GM21529 (cell line): ENCODE data around the gene IRS2.
"Not testable (repeated sequence)": the region's sequence is repeated elsewhere in the genome, so short reads cannot be mapped to it uniquely, and the experiment has no call there.

Experiments
- ATAC-seq: cut with Tn5 transposase; IDR thresholded peaks from one replicate; pipeline ENCODE4 v1.9.1; 2021; ENCODE audit not compliant: unreplicated experiment

IRS2 gene

DNA sequence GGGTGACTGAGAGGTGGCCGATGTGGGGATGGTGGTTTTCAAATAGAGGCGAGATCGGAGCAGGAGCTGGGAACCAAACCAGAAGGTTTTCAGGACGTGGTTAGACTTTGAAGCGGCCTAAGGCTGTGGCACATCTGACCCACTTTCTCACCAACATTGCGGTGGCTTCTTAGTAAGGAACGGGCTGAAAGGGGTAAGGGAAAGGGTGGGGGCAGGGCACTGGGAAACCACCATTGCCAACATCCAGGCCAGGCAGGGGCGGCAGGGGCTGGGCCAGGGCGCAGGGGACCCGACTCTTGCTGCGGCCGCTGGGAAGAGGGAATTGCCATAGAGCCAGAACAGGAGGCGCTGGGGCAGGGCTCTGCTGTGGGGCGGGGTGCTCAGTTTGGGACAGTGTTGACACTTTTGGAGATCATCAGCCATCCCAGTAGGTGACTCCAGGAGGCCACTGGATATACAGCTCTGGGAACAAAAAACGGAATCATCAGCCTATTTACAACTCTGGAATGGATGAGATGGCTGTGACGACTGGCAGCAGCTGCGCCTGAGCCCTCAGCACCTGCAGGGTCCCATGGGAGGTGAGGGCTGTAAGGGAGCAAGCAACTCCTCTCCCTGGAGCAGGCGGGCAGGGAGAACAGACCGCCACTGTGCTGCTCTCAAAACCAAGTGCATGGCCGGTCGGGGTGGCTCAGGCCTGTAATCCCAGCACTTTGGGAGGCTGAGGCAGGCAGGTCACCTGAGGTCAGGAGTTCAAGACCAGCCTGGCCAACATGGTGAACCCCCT is 52.2 kb downstream of the IRS2 start:
- ATAC-seq: no peak

- ATAC-seq: no peak
Observed at GRCh38 chr13:109733550-109733949, 52.8 kb downstream of the IRS2 start.

GRCh38 chr13:109732470-109733170 is 53.8 kb downstream of the IRS2 start:
- not testable (repeated sequence) for ATAC-seq

GRCh38 chr13:109730812-109731335 is 55.5 kb downstream of the IRS2 start:
- ATAC-seq: no peak

DNA sequence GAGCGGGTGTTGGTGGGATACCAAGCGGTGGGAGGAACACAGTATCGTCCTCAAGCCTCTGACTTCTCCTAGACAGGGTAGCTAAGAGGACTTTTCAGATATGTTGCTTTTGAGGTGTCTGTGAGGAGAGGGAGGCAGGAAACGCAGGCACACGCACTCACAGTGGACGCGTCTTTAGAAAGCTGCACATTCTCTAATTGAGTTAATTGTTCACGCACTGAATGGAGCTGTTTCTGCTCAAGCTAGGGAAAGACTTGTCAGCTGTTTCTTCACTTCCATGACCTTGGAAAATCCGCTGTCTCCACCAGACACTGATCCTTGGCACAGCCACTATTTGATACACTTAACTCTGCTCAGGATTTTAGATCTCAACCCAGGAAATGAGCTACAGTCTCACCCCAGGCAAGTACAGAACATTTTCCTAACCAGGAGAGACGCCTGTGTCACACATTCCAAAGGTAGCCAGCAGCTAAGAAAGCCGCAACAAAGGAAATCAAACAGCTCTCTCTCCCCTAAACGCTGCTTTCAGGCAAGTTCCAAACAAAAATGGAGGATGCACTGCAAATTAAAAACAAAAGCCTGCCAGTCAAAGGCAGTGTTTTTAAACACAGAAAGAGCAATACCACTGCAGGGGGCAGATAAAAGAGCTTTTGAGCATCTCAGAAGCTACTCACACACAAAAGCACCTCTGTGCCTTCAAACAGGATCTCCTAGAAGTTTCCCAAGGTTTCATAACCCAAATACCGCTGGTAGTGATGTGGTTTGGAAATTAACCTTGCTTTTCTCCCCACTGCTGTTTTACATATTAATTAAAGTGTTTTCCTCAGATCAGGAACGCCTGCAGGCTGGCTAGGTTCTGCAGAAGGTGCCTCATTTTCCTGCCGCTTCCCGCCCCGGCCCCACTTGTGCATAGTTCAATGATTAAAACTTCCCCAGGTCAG is 57.3 kb downstream of the IRS2 start:
- no peak for ATAC-seq

GRCh38 chr13:109728061-109728460 is 58.3 kb downstream of the IRS2 start:
- ATAC-seq: no peak

- no peak for ATAC-seq
Observed at GRCh38 chr13:109727251-109727650, 59.1 kb downstream of the IRS2 start.

DNA sequence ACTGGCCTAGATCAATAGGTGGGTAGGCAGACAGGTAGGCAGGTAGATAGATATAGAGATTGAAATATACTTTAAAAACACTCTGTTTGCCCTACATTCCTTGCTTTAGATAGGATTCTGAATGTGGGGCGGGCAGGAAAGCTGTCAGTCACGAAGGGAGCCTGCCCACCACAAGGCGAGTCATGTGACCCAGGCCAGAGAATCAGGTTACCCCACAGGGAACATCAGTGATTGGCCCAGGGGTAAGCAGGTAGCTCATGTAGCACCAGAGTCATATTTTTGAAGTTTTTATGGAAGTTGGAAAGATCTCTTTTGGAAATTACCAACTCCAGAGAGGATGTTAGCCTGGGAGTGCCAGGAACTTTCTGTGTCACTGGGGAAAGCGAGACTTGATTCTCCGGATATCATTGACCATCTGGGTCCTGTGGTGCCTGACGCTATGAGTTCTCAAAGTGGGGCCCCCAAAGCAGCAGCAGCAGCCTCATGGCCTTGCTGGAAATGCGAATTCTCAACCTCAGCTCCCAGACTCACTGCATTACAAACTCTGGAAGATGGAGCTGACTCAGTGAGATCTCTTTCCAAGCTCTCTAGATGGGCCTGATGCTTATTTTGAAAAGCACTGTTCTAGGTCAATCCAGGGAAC is 60.3 kb downstream of the IRS2 start:
- no peak for ATAC-seq

DNA sequence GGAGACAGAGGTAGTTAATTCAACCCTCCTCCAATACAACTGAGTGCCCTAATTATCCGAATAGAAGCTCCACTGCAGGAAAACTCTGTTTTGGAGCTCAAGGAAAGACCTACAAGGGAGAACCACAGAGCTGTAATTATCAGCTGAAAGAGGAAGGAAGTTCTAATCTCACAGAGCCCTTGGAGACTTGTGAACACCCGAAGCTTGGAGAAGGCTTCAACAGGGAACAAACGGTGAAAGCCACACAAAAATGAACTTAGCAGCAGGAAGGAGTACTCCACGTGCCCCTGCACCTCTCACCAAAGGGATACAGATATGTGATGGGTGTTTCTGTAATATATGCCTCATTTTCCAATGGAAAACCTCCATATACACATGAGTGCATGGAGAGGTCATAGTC is 61.1 kb downstream of the IRS2 start:
- no peak for ATAC-seq

- ATAC-seq: no peak
Observed at GRCh38 chr13:109724603-109725002, 61.8 kb downstream of the IRS2 start.

DNA sequence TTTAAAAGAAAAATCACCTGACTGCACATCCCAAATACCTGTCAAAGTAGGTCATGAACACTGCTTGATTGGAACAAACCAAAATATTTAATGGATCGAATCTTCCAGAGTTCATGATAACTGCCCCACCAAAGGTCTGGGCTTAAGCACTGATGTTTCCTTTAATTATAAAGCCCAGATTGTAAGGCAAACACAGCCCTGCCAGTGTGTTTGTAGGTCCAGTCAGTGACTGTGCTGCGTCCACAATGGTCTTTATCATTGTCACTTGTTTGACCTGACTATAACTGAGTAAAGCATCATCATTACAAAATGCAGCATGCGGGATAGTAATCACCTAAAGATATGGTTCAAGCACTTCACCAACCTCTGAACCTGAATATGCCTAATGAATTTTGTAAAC is 63.3 kb downstream of the IRS2 start:
- ATAC-seq: no peak

DNA sequence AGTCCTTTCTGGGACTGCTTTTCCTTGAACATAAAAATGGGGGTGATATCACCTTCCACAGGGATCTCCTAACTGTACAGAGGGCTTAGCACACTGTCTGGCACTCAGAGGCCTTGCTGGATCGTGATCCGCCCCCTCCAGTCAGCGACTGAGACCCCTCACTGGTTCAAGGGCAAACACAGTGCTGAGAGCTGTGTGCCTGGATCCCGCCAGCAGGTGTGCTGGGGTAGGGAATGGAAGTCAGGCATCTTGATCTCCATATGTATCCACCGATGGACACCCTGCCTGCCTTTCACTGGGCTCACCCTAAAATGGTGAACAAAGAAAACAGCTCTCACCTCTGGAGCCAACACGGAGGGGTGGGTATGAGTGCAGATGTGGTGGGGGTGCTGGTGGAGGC is 64.3 kb downstream of the IRS2 start:
- no peak for ATAC-seq

DNA sequence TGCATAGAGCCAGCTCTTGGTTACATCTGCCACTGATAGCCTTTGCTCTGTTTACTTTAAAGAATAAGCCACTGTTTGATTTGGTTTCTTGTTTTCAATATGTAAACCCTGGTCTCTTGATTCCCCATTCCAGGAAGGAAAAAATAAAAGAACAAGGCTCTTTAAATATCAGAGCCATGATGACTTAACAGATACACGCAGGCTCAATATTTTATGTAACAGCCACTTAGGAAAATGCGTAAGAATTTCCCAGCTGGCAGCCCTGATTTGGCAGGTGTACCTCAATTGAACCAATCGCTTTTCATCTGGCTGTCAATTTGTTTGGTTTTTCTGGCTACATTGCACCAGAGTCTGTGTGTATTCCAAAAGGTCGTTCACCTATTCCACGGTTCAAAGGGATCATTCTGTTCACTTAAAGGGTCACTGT is 65.6 kb downstream of the IRS2 start:
- no peak for ATAC-seq

GRCh38 chr13:109719962-109720646 is 66.3 kb downstream of the IRS2 start:
- no peak for ATAC-seq

- no peak for ATAC-seq
Observed at GRCh38 chr13:109718726-109719125, 67.7 kb downstream of the IRS2 start.

- ATAC-seq: no peak
Observed at GRCh38 chr13:109717686-109718085, 68.7 kb downstream of the IRS2 start.

- no peak for ATAC-seq
Observed at GRCh38 chr13:109715902-109716301, 70.5 kb downstream of the IRS2 start.

DNA sequence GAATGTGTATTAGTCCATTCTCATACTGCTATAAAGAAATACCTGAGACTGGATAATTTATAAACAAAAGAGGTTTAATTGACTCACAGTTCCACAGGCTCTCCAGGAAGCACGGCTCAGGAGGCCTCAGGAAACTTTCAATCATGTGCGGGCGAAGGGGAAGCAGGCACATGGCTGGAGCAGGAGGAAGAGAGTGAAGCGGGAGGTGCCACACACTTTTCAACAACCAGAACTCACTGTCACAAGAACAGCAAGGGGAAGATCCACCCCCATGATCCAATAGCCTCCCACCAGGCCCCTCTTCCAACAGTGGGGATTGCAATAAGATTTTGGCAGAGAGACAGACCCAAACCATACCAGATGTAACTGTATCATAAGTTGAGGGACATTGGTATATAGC is 72.7 kb downstream of the IRS2 start:
- no peak for ATAC-seq

DNA sequence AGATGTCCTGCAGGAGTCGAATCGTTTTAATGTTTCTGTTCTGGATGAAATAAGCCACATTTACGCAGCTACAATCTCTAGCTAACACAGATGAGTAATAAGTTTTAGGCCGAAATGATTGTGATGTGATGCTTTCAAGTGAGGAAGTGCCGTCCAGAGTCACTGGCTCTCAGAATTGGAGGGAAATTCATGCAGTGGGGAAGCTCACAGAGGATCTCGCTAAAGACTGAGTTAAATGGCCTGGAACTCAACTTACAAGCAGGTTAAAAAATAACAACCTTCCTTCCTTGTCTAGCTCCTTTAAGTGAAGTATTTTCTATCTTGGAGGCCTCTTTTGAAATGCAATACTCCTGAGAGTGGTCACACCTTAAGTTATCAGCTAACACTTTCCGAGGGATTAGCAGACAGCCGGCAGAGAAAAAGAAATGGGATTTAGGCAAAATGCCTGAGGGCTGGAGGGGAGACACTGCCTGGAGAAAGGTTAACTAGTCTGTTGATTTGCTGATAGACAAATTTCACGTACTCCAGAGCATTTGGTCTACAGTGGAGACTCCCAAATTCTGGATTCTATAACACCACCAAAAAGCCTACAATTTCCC is 74.2 kb downstream of the IRS2 start:
- ATAC-seq: no peak
